Measurements from ENCODE around the gene SLC2A5.

DNA sequence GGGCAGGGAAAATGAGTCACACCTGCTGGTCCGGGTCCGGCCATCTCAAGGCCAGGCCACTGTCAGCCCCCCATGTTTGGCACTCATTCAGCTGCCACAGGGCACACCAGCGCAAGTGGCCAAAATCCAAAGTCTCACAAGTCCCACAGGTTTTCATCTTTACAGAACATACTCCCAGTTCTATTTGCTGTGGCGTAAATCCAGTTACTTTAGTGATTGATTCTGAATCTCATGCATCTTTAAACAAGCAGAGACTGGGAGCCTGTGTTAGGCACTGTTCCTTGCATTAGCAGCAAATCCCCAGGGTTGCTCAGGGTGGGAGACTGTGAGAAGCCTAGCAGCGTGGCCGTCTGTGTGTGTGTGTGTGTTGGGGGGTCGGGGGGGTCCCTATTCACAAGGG, 1.1 kb upstream of the SLC2A5 start:
- no peak for TF ChIP-seq TAF1 (IDR thresholded peaks at IDR 0.05; ENCODE audit: low read depth, low read length)
- TF ChIP-seq POLR2AphosphoS5 (IDR thresholded peaks at IDR 0.05; ENCODE audit: low read depth, low read length): no peak
- no peak for TF ChIP-seq SPI1 (IDR thresholded peaks at IDR 0.05; ENCODE audit: low read depth, low read length)
